HL-60/S4 treated with phorbol 12-myristate 13-acetate at 8.2 ng/mL for 4 days and 3 days (cell line): ENCODE results near the gene PSORS1C2.

Source experiments
- in situ Hi-C: fragments of 300-500 bp; cut with MboI; formaldehyde crosslinking; loops from 2 replicates; pipeline ENCODE4 v1.15.0; 2022; ENCODE audit warnings: low sequenced_read_pairs

PSORS1C2 gene

GRCh38 chr6:31142361-31142761 is 3.5 kb upstream of the PSORS1C2 start:
- in situ Hi-C loops, result no loop called here

GRCh38 chr6:31140643-31141042 is 1.8 kb upstream of the PSORS1C2 start:
- in situ Hi-C loops, result no loop called here

GRCh38 chr6:31139599-31139998 is 733 bp upstream of the PSORS1C2 start:
- in situ Hi-C loops, result no loop called here

GRCh38 chr6:31135710-31136109 is 3.2 kb downstream of the PSORS1C2 start:
- in situ Hi-C loops, result no loop called here

- in situ Hi-C loops, result no loop called here
These were observed 6.1 kb downstream of the PSORS1C2 start for GRCh38 chr6:31132806-31133205.

- in situ Hi-C loops, result no loop called here
These were observed 7.3 kb downstream of the PSORS1C2 start for GRCh38 chr6:31131595-31131994.

GRCh38 chr6:31130751-31131150 is 8.1 kb downstream of the PSORS1C2 start:
- in situ Hi-C loops, result no loop called here

- in situ Hi-C loops, result no loop called here
These were observed 9.7 kb downstream of the PSORS1C2 start for GRCh38 chr6:31129130-31129529.

GRCh38 chr6:31128093-31128676 is 10.7 kb downstream of the PSORS1C2 start:
- in situ Hi-C loops, result no loop called here

- in situ Hi-C loops, result no loop called here
These were observed 12.3 kb downstream of the PSORS1C2 start for GRCh38 chr6:31126396-31127175.

GRCh38 chr6:31125586-31126363 is 13.1 kb downstream of the PSORS1C2 start:
- in situ Hi-C loops, result no loop called here

GRCh38 chr6:31125162-31125561 is 13.7 kb downstream of the PSORS1C2 start:
- in situ Hi-C loops, result no loop called here

GRCh38 chr6:31122791-31123706 is 15.8 kb downstream of the PSORS1C2 start:
- in situ Hi-C loops, result no loop called here

GRCh38 chr6:31121131-31121790 is 17.6 kb downstream of the PSORS1C2 start:
- in situ Hi-C loops, result no loop called here

- in situ Hi-C loops, result no loop called here
These were observed 18.5 kb downstream of the PSORS1C2 start, which contains the start of gene CDSN for GRCh38 chr6:31120151-31120915. Gene CDSN (minus strand): TSS chr6:31120446. CDS start chr6:31120419, 27 bp downstream.

GRCh38 chr6:31118178-31118577 is 20.7 kb downstream of the PSORS1C2 start:
- in situ Hi-C loops, result no loop called here

- in situ Hi-C loops, result no loop called here
These were observed 22.0 kb downstream of the PSORS1C2 start for GRCh38 chr6:31116661-31117385.

GRCh38 chr6:31115941-31116560 is 22.8 kb downstream of the PSORS1C2 start:
- in situ Hi-C loops, result no loop called here
